ENCODE measurements around the gene PRTN3.
"Not testable (repeated sequence)": the region's sequence is repeated elsewhere in the genome, so short reads cannot be mapped to it uniquely, and the experiment has no call there.

PRTN3 gene

DNA sequence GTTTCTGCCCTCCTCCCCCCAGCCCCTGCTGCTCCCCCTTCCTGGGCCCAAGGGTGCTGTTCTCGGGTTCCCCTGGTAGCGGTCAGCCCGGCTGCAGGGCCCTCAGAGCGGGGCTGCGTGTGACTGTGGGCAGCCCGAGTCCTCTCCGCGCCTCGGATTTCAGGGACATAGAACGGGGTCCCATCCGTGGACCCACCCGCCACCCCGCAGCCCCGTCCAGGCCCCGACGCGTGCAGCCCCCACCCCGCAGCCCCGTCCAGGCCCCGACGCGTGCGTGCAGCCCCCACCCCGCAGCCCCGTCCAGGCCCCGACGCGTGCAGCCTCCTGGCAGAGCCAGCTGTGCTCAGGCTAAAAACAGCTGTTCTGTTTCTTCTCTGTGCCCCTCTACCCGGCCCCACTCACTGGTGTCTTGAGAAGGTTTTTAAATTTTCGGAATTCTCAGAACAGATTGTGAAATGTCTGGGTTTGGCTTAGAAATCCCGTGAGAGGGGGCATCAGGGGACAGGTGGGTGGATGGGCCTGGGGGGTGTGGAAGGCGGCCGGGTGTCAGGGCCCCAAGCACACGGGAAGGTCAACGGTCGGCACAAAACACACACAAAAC is 5.5 kb upstream of the PRTN3 start:
- H3K9me3 Mint-ChIP-seq = no peaks in the 10 kb centered on the region
- no peaks in the 10 kb centered on the region for H3K36me3 Mint-ChIP-seq (ENCODE audit: low read depth)
- H3K27ac Mint-ChIP-seq = no peak overlapping the region
- H3K4me1 Mint-ChIP-seq (ENCODE audit: low read depth) = peaks cover 2% of the 10 kb centered on the region
- peaks cover 5% of the 10 kb centered on the region for H3K27me3 Mint-ChIP-seq (ENCODE audit: low read depth)
- DNase-seq (ENCODE audit: low spot score) = no peak
- no peak overlapping the region for H3K4me3 Mint-ChIP-seq

DNA sequence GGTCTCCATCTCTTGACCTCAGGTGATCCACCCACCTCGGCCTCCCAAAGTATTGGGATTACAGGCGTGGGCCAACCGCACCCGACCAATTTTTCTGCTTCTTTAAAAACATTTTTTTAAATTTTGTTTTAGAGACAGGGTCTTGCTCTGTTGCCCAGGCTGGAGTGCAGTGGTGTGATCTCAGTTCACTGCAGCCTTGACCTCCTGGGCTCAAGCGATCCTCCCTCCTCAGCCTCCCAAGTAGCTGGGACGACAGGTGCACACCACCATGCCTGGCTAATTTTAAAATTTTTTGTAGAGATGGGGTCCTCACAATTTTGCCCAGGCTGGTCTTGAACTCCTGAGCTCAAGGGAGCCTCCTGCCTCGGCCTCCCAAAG is 2.0 kb downstream of the PRTN3 start:
- peaks cover 16% of the 10 kb centered on the region for H3K27me3 Mint-ChIP-seq (ENCODE audit: low read depth)
- H3K36me3 Mint-ChIP-seq (ENCODE audit: low read depth); H3K27ac Mint-ChIP-seq; DNase-seq (ENCODE audit: low spot score); H3K9me3 Mint-ChIP-seq; H3K4me3 Mint-ChIP-seq; H3K4me1 Mint-ChIP-seq (ENCODE audit: low read depth): not testable (repeated sequence)

DNA sequence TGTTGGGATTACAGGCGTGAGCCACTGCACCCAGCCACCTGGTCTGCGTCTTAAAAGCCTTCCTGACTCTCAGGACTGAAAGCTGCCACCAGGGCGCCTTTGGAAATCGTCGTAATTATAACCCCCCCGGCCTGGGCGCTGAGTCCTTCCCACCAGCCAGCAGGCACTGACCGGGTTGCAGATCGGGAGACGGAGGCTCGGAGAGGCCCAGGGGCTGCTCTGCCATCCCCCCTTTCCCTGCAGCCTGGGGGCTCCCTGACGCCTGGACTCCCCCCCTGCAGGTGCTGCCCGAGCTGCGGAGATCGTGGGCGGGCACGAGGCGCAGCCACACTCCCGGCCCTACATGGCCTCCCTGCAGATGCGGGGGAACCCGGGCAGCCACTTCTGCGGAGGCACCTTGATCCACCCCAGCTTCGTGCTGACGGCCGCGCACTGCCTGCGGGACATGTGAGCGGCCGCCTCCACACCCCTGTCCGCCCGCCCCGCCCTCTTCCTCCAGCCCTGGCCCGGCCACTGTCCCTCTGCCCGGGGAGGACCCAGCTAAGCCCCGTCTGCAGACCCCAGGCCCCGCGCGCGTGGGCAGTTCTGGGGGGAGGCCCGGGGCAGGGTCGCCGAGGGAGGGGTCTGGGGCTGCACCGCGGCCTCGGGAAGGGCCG is 2.5 kb downstream of the PRTN3 start:
- H3K4me1 Mint-ChIP-seq (ENCODE audit: low read depth) = no peaks in the 10 kb centered on the region
- H3K27ac Mint-ChIP-seq = no peak overlapping the region
- no peaks in the 10 kb centered on the region for H3K9me3 Mint-ChIP-seq
- no peaks in the 10 kb centered on the region for H3K36me3 Mint-ChIP-seq (ENCODE audit: low read depth)
- no peak for DNase-seq (ENCODE audit: low spot score)
- H3K4me3 Mint-ChIP-seq = no peak overlapping the region
- H3K27me3 Mint-ChIP-seq (ENCODE audit: low read depth) = peaks cover 16% of the 10 kb centered on the region

DNA sequence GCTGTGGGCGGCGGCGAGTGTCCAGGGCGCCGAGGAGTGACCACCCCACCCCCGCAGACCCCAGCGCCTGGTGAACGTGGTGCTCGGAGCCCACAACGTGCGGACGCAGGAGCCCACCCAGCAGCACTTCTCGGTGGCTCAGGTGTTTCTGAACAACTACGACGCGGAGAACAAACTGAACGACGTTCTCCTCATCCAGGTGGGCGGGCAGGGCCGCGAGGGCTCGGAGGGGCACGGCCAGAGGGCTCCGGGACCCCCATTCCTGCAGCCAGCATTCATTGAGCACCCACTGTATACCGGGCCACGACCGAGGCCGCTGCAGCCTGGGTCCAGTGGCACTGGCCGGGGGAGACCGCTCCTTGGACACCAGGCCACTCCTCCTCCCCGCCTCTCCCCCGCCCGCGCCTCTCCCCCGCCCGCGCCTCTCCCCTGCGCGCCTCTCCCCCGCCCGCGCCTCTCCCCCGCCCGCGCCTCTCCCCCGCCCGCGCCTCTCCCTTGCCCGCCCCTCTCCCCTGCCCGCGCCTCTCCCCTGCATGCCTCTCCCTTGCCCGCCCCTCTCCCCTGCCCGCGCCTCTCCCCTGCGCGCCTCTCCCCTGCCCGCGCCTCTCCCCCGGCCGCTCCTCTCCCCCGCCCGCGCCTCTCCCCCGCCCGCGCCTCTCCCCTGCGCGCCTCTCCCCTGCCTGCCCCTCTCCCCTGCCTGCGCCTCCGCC is 3.2 kb downstream of the PRTN3 start:
- no peak overlapping the region for H3K4me3 Mint-ChIP-seq
- no peaks in the 10 kb centered on the region for H3K9me3 Mint-ChIP-seq
- H3K27me3 Mint-ChIP-seq (ENCODE audit: low read depth) = peaks cover 16% of the 10 kb centered on the region
- no peak overlapping the region for H3K27ac Mint-ChIP-seq
- no peaks in the 10 kb centered on the region for H3K4me1 Mint-ChIP-seq (ENCODE audit: low read depth)
- DNase-seq (ENCODE audit: low spot score) = no peak
- H3K36me3 Mint-ChIP-seq (ENCODE audit: low read depth) = no peaks in the 10 kb centered on the region

DNA sequence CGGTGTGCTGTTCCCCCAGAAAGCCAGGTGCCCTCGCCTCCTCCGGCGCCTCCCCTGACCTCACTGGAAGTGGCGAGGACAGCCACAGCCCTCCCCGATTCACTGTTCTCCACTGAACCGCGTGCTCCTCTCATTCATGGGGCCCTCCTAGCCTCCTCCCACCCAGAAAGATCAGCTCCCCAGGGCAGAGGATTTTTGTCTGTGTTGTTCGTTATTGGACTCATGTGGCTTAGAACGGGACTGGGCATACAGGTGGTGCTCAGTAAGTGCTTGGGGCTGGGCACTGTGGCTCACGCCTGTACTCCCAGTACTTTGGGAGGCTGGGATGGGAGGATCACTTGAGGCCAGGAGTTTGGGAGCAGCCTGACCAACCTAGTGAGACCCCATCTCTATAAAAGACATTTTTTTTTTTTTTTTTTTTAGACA is 3.8 kb downstream of the PRTN3 start:
- no peak for DNase-seq (ENCODE audit: low spot score)
- H3K4me1 Mint-ChIP-seq (ENCODE audit: low read depth) = no peaks in the 10 kb centered on the region
- H3K4me3 Mint-ChIP-seq = no peak overlapping the region
- no peak overlapping the region for H3K27ac Mint-ChIP-seq
- H3K9me3 Mint-ChIP-seq = no peaks in the 10 kb centered on the region
- no peaks in the 10 kb centered on the region for H3K36me3 Mint-ChIP-seq (ENCODE audit: low read depth)
- peaks cover 16% of the 10 kb centered on the region for H3K27me3 Mint-ChIP-seq (ENCODE audit: low read depth)

DNA sequence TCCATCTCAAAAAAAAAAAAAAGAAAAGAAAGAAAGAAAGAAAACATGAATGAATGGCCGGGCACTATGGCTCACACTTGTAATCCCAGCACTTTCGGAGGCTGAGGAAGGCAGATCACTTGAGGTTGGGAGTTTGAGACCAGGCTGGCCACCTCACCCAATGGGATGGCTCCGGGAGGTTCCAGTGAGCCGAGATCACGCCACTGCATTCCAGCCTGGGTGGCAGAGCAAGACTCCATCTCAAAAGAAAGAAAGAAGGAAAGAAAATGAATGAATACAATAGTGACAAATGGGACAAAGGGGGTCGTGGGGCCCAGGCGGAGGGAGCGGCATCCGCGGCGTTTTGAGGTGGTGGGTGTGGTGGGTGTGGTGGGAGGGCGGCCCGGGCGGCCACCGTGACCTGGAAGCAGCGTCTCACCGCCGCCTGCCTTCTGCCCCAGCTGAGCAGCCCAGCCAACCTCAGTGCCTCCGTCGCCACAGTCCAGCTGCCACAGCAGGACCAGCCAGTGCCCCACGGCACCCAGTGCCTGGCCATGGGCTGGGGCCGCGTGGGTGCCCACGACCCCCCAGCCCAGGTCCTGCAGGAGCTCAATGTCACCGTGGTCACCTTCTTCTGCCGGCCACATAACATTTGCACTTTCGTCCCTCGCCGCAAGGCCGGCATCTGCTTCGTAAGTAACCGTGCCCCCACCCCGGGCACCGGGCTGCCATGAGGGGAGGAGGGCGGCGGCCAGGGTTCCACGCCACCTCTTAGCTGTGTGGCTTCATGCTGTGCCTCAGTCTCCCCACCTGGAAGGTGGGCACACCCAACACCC is 5.1 kb downstream of the PRTN3 start:
- Mint-ChIP-seq H3K4me3 (no peak overlapping the region), H3K27me3 (ENCODE audit: low read depth) (peaks cover 16% of the 10 kb centered on the region), H3K36me3 (ENCODE audit: low read depth) (no peaks in the 10 kb centered on the region), H3K27ac (no peak overlapping the region), H3K9me3 (no peaks in the 10 kb centered on the region), H3K4me1 (ENCODE audit: low read depth) (no peaks in the 10 kb centered on the region)
- no peak for DNase-seq (ENCODE audit: low spot score)

DNA sequence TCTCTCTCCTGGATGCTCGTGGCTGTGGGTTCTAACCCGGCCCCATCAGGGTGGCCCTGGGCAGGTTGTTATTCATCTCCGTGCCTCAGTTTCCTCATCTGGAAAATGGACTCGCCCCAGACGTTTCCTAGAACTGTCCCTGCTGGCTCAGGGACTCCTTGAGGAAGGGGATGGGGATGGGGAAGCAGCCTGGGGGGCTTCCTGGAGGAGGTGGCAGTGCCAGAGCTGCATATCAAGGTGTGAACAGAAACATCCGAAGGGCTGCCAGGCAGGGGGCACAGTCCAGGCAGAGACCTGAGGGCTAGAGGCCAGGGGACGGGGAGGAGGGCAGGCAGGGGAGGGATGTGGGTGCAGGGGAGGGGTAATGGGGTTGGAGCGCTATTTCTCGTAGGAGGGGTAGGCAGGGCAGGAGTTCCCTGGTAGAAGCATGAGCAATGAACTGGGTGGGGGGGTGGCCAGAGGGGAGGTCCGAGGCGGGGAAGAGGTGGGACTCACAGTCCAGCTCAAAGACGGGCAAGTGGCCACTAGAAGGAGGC is 7.7 kb downstream of the PRTN3 start:
- Mint-ChIP-seq H3K27ac (no peak overlapping the region), H3K4me3 (no peak overlapping the region), H3K27me3 (ENCODE audit: low read depth) (peaks cover 9% of the 10 kb centered on the region), H3K9me3 (no peaks in the 10 kb centered on the region), H3K36me3 (ENCODE audit: low read depth) (no peaks in the 10 kb centered on the region), H3K4me1 (ENCODE audit: low read depth) (no peaks in the 10 kb centered on the region)
- DNase-seq (ENCODE audit: low spot score) = no peak

DNA sequence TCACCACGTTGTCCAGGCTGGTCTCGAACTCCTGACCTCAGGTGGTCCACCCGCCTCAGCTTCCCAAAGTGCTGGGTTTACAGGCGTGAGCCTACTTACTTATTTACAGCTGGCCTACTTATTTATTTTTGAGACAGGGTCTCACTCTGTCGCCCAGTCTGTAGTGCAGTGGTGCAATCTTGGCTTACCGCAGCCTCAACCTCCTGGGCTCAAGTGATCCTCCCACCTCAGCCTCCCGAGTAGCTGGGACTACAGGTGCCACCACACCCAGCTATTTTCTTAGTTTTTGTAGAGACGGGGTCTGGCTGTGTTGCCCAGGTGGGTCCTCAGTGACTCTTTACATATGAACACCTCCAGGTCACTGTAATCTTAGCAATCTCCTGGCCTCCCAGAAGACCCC is 8.4 kb downstream of the PRTN3 start:
- not testable (repeated sequence) for H3K4me3 Mint-ChIP-seq; H3K36me3 Mint-ChIP-seq (ENCODE audit: low read depth); H3K9me3 Mint-ChIP-seq; DNase-seq (ENCODE audit: low spot score); H3K27ac Mint-ChIP-seq; H3K4me1 Mint-ChIP-seq (ENCODE audit: low read depth)
- H3K27me3 Mint-ChIP-seq (ENCODE audit: low read depth) = peaks cover 12% of the 10 kb centered on the region

DNA sequence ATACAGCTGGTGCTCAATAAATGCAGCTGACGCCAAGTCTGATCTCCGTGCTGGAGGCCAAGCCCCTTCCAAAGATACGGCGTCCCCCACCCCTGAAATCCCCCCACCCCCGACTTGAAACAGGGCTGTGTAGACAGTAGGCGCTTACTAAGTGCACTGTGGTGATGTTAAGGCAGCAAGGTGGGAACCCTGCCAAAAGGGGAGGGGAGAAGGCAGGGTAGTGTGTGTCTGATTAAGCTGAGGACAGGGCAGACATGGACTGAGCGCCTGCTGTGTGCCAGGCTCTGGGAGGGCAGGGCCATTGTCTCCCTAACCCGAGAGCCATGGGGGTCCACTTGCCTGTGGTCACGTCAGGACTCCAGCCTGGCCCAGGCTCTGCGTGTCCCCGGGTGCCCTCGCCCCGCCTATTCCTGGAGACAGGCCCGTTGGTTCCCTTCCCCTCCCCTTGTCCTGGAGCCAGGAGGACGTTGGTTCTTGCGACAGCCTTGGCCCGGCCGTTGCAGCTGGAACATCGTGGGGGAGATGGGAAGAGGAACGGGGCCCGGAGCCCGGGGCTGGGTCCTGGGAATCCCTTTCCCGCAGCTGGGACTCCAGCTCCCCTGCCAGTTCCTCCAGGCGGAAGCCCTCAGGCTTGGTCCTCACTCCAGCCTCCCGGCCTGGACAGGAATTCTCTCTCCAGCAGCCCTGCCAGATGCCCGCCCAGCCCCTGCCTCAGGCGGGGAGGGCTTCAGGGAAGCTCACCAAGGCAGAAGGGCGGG is 9.6 kb downstream of the PRTN3 start:
- H3K27me3 Mint-ChIP-seq (ENCODE audit: low read depth) = peaks cover 9% of the 10 kb centered on the region
- no peaks in the 10 kb centered on the region for H3K36me3 Mint-ChIP-seq (ENCODE audit: low read depth)
- H3K9me3 Mint-ChIP-seq = no peaks in the 10 kb centered on the region
- H3K27ac Mint-ChIP-seq = no peak overlapping the region
- H3K4me1 Mint-ChIP-seq (ENCODE audit: low read depth) = no peaks in the 10 kb centered on the region
- H3K4me3 Mint-ChIP-seq = no peak overlapping the region
- DNase-seq (ENCODE audit: low spot score) = no peak

DNA sequence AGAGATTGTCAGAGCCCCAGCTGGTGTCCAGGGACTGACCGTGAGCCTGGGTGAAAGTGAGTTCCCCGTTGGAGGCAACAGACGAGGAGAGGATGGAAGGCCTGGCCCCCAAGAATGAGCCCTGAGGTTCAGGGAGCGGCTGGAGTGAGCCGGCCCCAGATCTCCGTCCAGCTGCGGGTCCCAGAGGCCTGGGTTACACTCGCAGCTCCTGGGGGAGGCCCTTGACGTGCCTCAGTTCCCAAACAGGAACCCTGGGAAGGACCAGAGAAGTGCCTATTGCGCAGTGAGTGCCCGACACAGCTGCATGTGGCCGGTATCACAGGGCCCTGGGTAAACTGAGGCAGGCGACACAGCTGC is 10.2 kb downstream of the PRTN3 start:
- no peak overlapping the region for H3K27ac Mint-ChIP-seq
- H3K27me3 Mint-ChIP-seq (ENCODE audit: low read depth) = peaks cover 5% of the 10 kb centered on the region
- no peaks in the 10 kb centered on the region for H3K9me3 Mint-ChIP-seq
- no peaks in the 10 kb centered on the region for H3K36me3 Mint-ChIP-seq (ENCODE audit: low read depth)
- H3K4me1 Mint-ChIP-seq (ENCODE audit: low read depth) = no peaks in the 10 kb centered on the region
- DNase-seq (ENCODE audit: low spot score) = no peak
- no peak overlapping the region for H3K4me3 Mint-ChIP-seq

DNA sequence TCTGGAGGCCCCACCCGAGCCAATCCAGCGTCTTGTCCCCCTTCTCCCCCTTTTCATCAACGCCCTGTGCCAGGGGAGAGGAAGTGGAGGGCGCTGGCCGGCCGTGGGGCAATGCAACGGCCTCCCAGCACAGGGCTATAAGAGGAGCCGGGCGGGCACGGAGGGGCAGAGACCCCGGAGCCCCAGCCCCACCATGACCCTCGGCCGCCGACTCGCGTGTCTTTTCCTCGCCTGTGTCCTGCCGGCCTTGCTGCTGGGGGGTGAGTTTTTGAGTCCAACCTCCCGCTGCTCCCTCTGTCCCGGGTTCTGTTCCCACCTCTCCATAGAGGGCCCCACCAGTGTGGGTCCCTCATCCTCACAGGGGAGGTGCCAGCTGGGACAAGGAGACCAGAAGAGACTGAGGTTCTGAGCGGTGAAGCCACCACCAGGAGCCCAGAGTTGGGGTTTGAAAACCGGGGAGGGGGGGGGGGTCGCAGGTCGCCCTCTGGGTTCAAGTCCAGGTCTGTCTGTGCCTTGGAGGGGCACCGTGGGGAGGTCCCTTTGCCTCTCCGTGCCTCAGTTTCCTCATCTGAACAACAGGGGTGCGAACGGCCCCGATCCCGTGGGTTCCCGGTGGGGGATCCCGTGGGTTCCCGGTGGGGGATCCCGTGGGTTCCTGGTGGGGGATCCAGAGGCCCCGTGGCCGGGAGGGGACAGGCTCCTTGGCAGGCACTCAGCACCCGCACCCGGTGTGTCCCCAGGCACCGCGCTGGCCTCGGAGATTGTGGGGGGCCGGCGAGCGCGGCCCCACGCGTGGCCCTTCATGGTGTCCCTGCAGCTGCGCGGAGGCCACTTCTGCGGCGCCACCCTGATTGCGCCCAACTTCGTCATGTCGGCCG is 11.6 kb downstream of the PRTN3 start, which contains the start of gene ELANE:
ELANE (plus strand) TSS at position 168 of the 878 bp plus-strand sequence; CDS start at position 194, 26 bp downstream.
- H3K9me3 Mint-ChIP-seq = no peaks in the 10 kb centered on the region
- no peak within 1 kb of the TSS for H3K4me3 Mint-ChIP-seq
- H3K27ac Mint-ChIP-seq = no peak within 1 kb of the TSS
- DNase-seq (ENCODE audit: low spot score) = no peak
- no peaks in the 10 kb centered on the region for H3K4me1 Mint-ChIP-seq (ENCODE audit: low read depth)
- no peaks in the 10 kb centered on the region for H3K36me3 Mint-ChIP-seq (ENCODE audit: low read depth)
- peaks cover 3% of the 10 kb centered on the region for H3K27me3 Mint-ChIP-seq (ENCODE audit: low read depth)

DNA sequence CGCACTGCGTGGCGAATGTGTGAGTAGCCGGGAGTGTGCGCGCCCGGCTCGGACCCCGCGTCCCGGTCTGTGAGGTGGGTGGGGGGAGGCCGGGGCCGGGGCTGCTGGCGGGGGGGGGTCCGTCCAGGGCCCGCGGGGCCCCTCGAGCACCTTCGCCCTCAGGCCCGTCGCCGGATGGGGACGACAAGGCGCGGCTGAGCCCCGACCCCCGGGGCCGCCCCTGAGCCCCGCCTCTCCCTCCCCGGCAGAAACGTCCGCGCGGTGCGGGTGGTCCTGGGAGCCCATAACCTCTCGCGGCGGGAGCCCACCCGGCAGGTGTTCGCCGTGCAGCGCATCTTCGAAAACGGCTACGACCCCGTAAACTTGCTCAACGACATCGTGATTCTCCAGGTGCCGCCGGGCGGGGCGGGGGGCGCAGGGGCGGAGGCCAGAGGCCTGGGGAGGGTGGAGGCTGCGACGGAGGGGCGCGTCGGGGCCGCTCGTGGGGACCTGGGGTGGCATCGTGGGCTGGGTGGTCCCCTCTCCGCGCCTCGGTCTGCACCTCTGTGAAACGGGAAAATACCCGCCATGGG is 12.3 kb downstream of the PRTN3 start:
- H3K9me3 Mint-ChIP-seq = no peaks in the 10 kb centered on the region
- DNase-seq (ENCODE audit: low spot score) = no peak
- H3K4me1 Mint-ChIP-seq (ENCODE audit: low read depth) = peaks cover 2% of the 10 kb centered on the region
- H3K4me3 Mint-ChIP-seq = no peak overlapping the region
- peaks cover 5% of the 10 kb centered on the region for H3K27me3 Mint-ChIP-seq (ENCODE audit: low read depth)
- no peak overlapping the region for H3K27ac Mint-ChIP-seq
- H3K36me3 Mint-ChIP-seq (ENCODE audit: low read depth) = no peaks in the 10 kb centered on the region

All from T-helper 2 cell treated with Interferon-gamma antibody and Interleukin-4, amounts not matched to agents 5 μg/mL and 100 μg/mL, for 36 hours (primary cell).